ENCODE data around the gene NPC1.

NPC1 gene

GRCh38 chr18:23538870-23539269, 47.4 kb downstream of the NPC1 start:
- Histone ChIP-seq H3K36me3 (peaks cover 63% of the 10 kb centered on the region), H3K27me3 (ENCODE audit: insufficient read depth, low read depth, severe bottlenecking) (no peaks in the 10 kb centered on the region), H3K4me3 (ENCODE audit: low read depth, low read length) (no peak overlapping the region), H3K9me3 (ENCODE audit: severe bottlenecking) (no peaks in the 10 kb centered on the region), H3K27ac (no peak overlapping the region)
- DNase-seq = no peak
- TF ChIP-seq CTCF (IDR thresholded peaks at IDR 0.05; ENCODE audit: low read depth, low read length) = no peak

- no peak for DNase-seq
- no peak for TF ChIP-seq CTCF (IDR thresholded peaks at IDR 0.05; ENCODE audit: low read depth, low read length)
- Histone ChIP-seq H3K27ac (no peak overlapping the region), H3K9me3 (ENCODE audit: severe bottlenecking) (no peaks in the 10 kb centered on the region), H3K4me3 (ENCODE audit: low read depth, low read length) (no peak overlapping the region), H3K36me3 (peaks cover 68% of the 10 kb centered on the region), H3K27me3 (ENCODE audit: insufficient read depth, low read depth, severe bottlenecking) (no peaks in the 10 kb centered on the region)
Observed at GRCh38 chr18:23538001-23538400, 48.3 kb downstream of the NPC1 start.

- Histone ChIP-seq H3K9me3 (ENCODE audit: severe bottlenecking) (no peaks in the 10 kb centered on the region), H3K4me3 (ENCODE audit: low read depth, low read length) (no peak overlapping the region), H3K36me3 (peaks cover 67% of the 10 kb centered on the region), H3K27me3 (ENCODE audit: insufficient read depth, low read depth, severe bottlenecking) (no peaks in the 10 kb centered on the region), H3K27ac (no peak overlapping the region)
- TF ChIP-seq CTCF (IDR thresholded peaks at IDR 0.05; ENCODE audit: low read depth, low read length) = no peak
- DNase-seq = no peak
Observed at GRCh38 chr18:23537274-23537673, 49.0 kb downstream of the NPC1 start.

- TF ChIP-seq CTCF (IDR thresholded peaks at IDR 0.05; ENCODE audit: low read depth, low read length) = no peak
- Histone ChIP-seq H3K4me3 (ENCODE audit: low read depth, low read length) (no peak overlapping the region), H3K9me3 (ENCODE audit: severe bottlenecking) (no peaks in the 10 kb centered on the region), H3K27me3 (ENCODE audit: insufficient read depth, low read depth, severe bottlenecking) (no peaks in the 10 kb centered on the region), H3K27ac (no peak overlapping the region), H3K36me3 (peaks cover 77% of the 10 kb centered on the region)
- no peak for DNase-seq
Observed at GRCh38 chr18:23536204-23536603, 50.1 kb downstream of the NPC1 start.

- H3K4me3 ChIP-seq (ENCODE audit: low read depth, low read length) = no peak overlapping the region
- no peak overlapping the region for H3K27ac ChIP-seq
- no peaks in the 10 kb centered on the region for H3K9me3 ChIP-seq (ENCODE audit: severe bottlenecking)
- H3K36me3 ChIP-seq = peaks cover 76% of the 10 kb centered on the region
- no peak for TF ChIP-seq CTCF (IDR thresholded peaks at IDR 0.05; ENCODE audit: low read depth, low read length)
- no peaks in the 10 kb centered on the region for H3K27me3 ChIP-seq (ENCODE audit: insufficient read depth, low read depth, severe bottlenecking)
- no peak for DNase-seq
Observed at GRCh38 chr18:23534276-23534675, 52.0 kb downstream of the NPC1 start.

GRCh38 chr18:23532848-23533247, 53.5 kb downstream of the NPC1 start:
- no peak for TF ChIP-seq CTCF (IDR thresholded peaks at IDR 0.05; ENCODE audit: low read depth, low read length)
- H3K27ac ChIP-seq = no peak overlapping the region
- no peaks in the 10 kb centered on the region for H3K27me3 ChIP-seq (ENCODE audit: insufficient read depth, low read depth, severe bottlenecking)
- H3K36me3 ChIP-seq = peaks cover 76% of the 10 kb centered on the region
- no peaks in the 10 kb centered on the region for H3K9me3 ChIP-seq (ENCODE audit: severe bottlenecking)
- DNase-seq = no peak
- H3K4me3 ChIP-seq (ENCODE audit: low read depth, low read length) = no peak overlapping the region
